KMS-11 (cell line): ENCODE results near the gene SYMPK.

Experiments
- H2AFZ ChIP-seq: fragments of 200-600 bp; sonication (generic); 2 replicates; pipeline ENCODE4 v1.6.1; 2016; ENCODE audit warnings: antibody characterized with exemption, mixed run types, low read depth
- H3K27ac ChIP-seq: fragments of 200-600 bp; sonication (generic); 2 replicates; pipeline ENCODE4 v1.6.1; 2016; ENCODE audit warnings: mild to moderate bottlenecking, mixed run types
- H3K27me3 ChIP-seq: fragments of 200-600 bp; sonication (generic); 2 replicates; pipeline ENCODE4 v1.6.1; 2017; ENCODE audit warnings: mild to moderate bottlenecking, low read depth, mixed run types, moderate library complexity; ENCODE audit not compliant: insufficient read depth
- H3K36me3 ChIP-seq: fragments of 200-600 bp; sonication (generic); 2 replicates; pipeline ENCODE4 v1.6.1; 2017; ENCODE audit warnings: mild to moderate bottlenecking, mixed run types; ENCODE audit not compliant: insufficient read depth
- H3K4me1 ChIP-seq: fragments of 200-600 bp; sonication (generic); 2 replicates; pipeline ENCODE4 v1.6.1; 2016; ENCODE audit warnings: mild to moderate bottlenecking, low read depth, mixed run types; ENCODE audit not compliant: poor library complexity, severe bottlenecking
- H3K4me2 ChIP-seq: fragments of 200-600 bp; sonication (generic); 2 replicates; pipeline ENCODE4 v1.7.0; 2016; ENCODE audit warnings: mild to moderate bottlenecking, mixed run types
- H3K4me3 ChIP-seq: fragments of 200-600 bp; sonication (generic); IDR thresholded peaks from 2 replicates; pipeline ENCODE4 v1.6.1; 2017; ENCODE audit warnings: low read depth, low read length, mixed read lengths; ENCODE audit not compliant: insufficient read depth
- H3K79me2 ChIP-seq: fragments of 200-600 bp; sonication (generic); 2 replicates; pipeline ENCODE4 v1.6.1; 2016; ENCODE audit warnings: low read depth, mixed run types; ENCODE audit not compliant: insufficient read depth
- H3K9ac ChIP-seq: fragments of 200-600 bp; sonication (generic); 2 replicates; pipeline ENCODE4 v1.6.1; 2016; ENCODE audit warnings: mild to moderate bottlenecking, mixed run types
- H4K20me1 ChIP-seq: fragments of 200-600 bp; sonication (generic); 2 replicates; pipeline ENCODE4 v1.6.1; 2016; ENCODE audit warnings: mild to moderate bottlenecking, mixed run types; ENCODE audit not compliant: insufficient read depth
- TF ChIP-seq, protein P1 (sequence below): fragments of 200-600 bp; sonication (generic); conservative IDR thresholded peaks from 2 replicates; pipeline ENCODE4 v1.6.1; 2017; ENCODE audit warnings: low read depth, mild to moderate bottlenecking, antibody characterized with exemption, low read length, moderate library complexity, mixed read lengths

The SYMPK gene

DNA sequence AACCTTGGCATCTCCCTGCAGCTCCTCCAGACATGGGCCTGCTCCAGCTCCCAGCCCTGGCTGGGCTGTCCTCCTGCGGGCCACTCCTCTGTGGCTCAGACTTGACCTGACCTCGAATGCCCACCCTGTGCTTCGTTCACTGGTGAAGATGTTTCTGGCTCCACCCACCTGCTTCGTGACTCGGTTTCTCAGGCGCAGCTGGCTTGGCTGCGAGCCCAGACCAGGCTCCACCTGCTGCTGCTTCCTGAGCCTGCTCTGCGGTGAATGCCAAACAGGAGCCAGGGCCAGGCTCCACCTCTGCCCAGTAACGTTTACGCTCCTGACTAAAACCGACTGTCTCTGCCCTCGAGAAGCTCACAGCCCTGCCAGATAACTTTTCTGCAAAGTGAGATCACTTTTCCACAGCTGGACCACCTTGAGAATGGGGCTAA, 38.9 kb downstream of the SYMPK start:
- no peaks in the 10 kb centered on the region for H3K79me2 ChIP-seq
- peak overlapping the region; percentile 14; the same call in 1 of the 2 replicates for H3K4me2 ChIP-seq
- peaks cover 48% of the 10 kb centered on the region for H3K4me1 ChIP-seq
- TF ChIP-seq, protein P1, sequence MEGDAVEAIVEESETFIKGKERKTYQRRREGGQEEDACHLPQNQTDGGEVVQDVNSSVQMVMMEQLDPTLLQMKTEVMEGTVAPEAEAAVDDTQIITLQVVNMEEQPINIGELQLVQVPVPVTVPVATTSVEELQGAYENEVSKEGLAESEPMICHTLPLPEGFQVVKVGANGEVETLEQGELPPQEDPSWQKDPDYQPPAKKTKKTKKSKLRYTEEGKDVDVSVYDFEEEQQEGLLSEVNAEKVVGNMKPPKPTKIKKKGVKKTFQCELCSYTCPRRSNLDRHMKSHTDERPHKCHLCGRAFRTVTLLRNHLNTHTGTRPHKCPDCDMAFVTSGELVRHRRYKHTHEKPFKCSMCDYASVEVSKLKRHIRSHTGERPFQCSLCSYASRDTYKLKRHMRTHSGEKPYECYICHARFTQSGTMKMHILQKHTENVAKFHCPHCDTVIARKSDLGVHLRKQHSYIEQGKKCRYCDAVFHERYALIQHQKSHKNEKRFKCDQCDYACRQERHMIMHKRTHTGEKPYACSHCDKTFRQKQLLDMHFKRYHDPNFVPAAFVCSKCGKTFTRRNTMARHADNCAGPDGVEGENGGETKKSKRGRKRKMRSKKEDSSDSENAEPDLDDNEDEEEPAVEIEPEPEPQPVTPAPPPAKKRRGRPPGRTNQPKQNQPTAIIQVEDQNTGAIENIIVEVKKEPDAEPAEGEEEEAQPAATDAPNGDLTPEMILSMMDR = no peak
- H3K9ac ChIP-seq = no peak overlapping the region
- H3K4me3 ChIP-seq = no peak overlapping the region
- no peaks in the 10 kb centered on the region for H3K36me3 ChIP-seq
- no peak overlapping the region for H2AFZ ChIP-seq
- H3K27me3 ChIP-seq = no peaks in the 10 kb centered on the region
- no peaks in the 10 kb centered on the region for H4K20me1 ChIP-seq
- peak overlapping the region; percentile 30; the same call in 1 of the 2 replicates for H3K27ac ChIP-seq

DNA sequence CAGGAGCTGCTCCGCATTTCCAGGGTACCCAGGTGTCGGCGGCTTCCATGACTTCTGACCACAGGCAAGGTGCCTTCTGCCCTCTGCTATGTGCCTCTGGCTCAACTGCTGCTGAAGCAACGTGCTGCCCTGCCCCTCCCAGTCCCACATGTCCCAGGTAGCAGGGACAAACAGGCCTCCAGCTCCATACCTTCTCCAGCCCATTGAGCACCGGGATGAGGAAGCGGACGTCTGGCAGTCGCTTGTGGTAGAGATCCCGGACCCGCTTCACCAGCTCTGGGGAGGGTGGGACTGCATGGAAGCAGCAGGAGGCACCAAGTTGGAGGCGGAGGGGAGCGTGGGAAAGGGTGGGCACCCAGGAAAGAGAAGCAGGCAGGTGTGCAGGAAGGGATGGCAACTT, 39.8 kb downstream of the SYMPK start:
- no peak overlapping the region for H2AFZ ChIP-seq
- TF ChIP-seq, protein P1 = no peak
- H3K4me1 ChIP-seq = peaks cover 42% of the 10 kb centered on the region
- H4K20me1 ChIP-seq = no peaks in the 10 kb centered on the region
- H3K27ac ChIP-seq = no peak overlapping the region
- H3K9ac ChIP-seq = no peak overlapping the region
- H3K4me2 ChIP-seq = no peak overlapping the region
- no peak overlapping the region for H3K4me3 ChIP-seq
- no peaks in the 10 kb centered on the region for H3K27me3 ChIP-seq
- no peaks in the 10 kb centered on the region for H3K79me2 ChIP-seq
- H3K36me3 ChIP-seq = no peaks in the 10 kb centered on the region

- Histone ChIP-seq H3K4me3 (no peak overlapping the region), H2AFZ (no peak overlapping the region), H3K4me1 (peaks cover 40% of the 10 kb centered on the region), H3K9ac (no peak overlapping the region), H3K36me3 (no peaks in the 10 kb centered on the region), H3K4me2 (no peak overlapping the region), H3K27me3 (no peaks in the 10 kb centered on the region), H3K79me2 (no peaks in the 10 kb centered on the region), H4K20me1 (no peaks in the 10 kb centered on the region), H3K27ac (no peak overlapping the region)
- TF ChIP-seq, protein P1 = no peak
Observed at GRCh38 chr19:45822716-45823115, 40.2 kb downstream of the SYMPK start.

- Histone ChIP-seq H3K27me3 (no peaks in the 10 kb centered on the region), H2AFZ (no peak overlapping the region), H3K4me3 (no peak overlapping the region), H3K79me2 (no peaks in the 10 kb centered on the region), H3K36me3 (no peaks in the 10 kb centered on the region), H3K4me1 (peaks cover 40% of the 10 kb centered on the region), H4K20me1 (no peaks in the 10 kb centered on the region), H3K9ac (no peak overlapping the region), H3K4me2 (no peak overlapping the region), H3K27ac (no peak overlapping the region)
- TF ChIP-seq, protein P1 = no peak
Observed at GRCh38 chr19:45821570-45821969, 41.4 kb downstream of the SYMPK start.

GRCh38 chr19:45821103-45821521, 41.8 kb downstream of the SYMPK start:
- Histone ChIP-seq H3K4me1 (peaks cover 37% of the 10 kb centered on the region), H3K27me3 (no peaks in the 10 kb centered on the region), H2AFZ (no peak overlapping the region), H3K36me3 (no peaks in the 10 kb centered on the region), H3K4me2 (no peak overlapping the region), H3K27ac (no peak overlapping the region), H3K9ac (no peak overlapping the region), H3K79me2 (no peaks in the 10 kb centered on the region), H4K20me1 (no peaks in the 10 kb centered on the region), H3K4me3 (no peak overlapping the region)
- TF ChIP-seq, protein P1 = no peak
